SU-DHL-6 (cell line): ENCODE results near the gene SHC3.

ENCODE experiments used
- H2AFZ ChIP-seq: fragments of 200-600 bp; sonication (generic); 2 replicates; pipeline ENCODE4 v1.6.1; 2014; ENCODE audit warnings: low read depth, mild to moderate bottlenecking, moderate library complexity, mixed read lengths, antibody characterized with exemption, low read length; ENCODE audit not compliant: severe bottlenecking
- H3F3A ChIP-seq: fragments of 200-600 bp; shearing (Covaris generic); 2 replicates; pipeline ENCODE4 v1.6.0; 2016; ENCODE audit warnings: antibody characterized with exemption, mild to moderate bottlenecking; ENCODE audit not compliant: insufficient read depth
- H3K27ac ChIP-seq: fragments of 200-600 bp; sonication (generic); 2 replicates; pipeline ENCODE4 v1.5.1; 2016; ENCODE audit warnings: low read depth, mild to moderate bottlenecking, low read length, moderate library complexity, mixed read lengths
- H3K27me3 ChIP-seq: fragments of 200-600 bp; sonication (generic), shearing (Covaris generic); 2 replicates; pipeline ENCODE4 v1.6.0; 2014; ENCODE audit warnings: mild to moderate bottlenecking, low read length
- H3K36me3 ChIP-seq: fragments of 200-600 bp; sonication (generic); 2 replicates; pipeline ENCODE4 v1.6.1; 2014; ENCODE audit warnings: mild to moderate bottlenecking, low read length, mixed read lengths
- H3K4me2 ChIP-seq: fragments of 300-600, 200-600 bp; shearing (Covaris generic), sonication (generic); 2 replicates; pipeline ENCODE4 v1.6.0; 2014; ENCODE audit warnings: low read length, low read depth, mild to moderate bottlenecking; ENCODE audit not compliant: poor library complexity, severe bottlenecking
- H3K4me3 ChIP-seq: fragments of 200-600 bp; sonication (generic); 2 replicates; pipeline ENCODE4 v1.5.1; 2014; ENCODE audit warnings: antibody characterized with exemption, low read length, mild to moderate bottlenecking, mixed read lengths; ENCODE audit not compliant: insufficient read depth, poor library complexity, severe bottlenecking
- H3K79me2 ChIP-seq: fragments of 200-600 bp; sonication (generic); 2 replicates; pipeline ENCODE4 v1.6.1; 2014; ENCODE audit warnings: mild to moderate bottlenecking, low read length, moderate library complexity; ENCODE audit not compliant: insufficient read depth
- H3K9ac ChIP-seq: fragments of 200-600 bp; sonication (generic); 2 replicates; pipeline ENCODE4 v1.7.0; 2014; ENCODE audit warnings: mild to moderate bottlenecking, low read length
- H3K9me2 ChIP-seq: fragments of 200-600 bp; sonication (generic); replicated peaks from 2 replicates; pipeline ENCODE4 v1.6.1; 2014; ENCODE audit warnings: low read length; ENCODE audit not compliant: insufficient read depth
- H3K9me3 ChIP-seq: fragments of 200-600 bp; sonication (generic); 2 replicates; pipeline ENCODE4 v1.6.1; 2014; ENCODE audit warnings: low read length, mixed read lengths; ENCODE audit not compliant: insufficient read depth
- H4K20me1 ChIP-seq: fragments of 200-600 bp; sonication (generic); 2 replicates; pipeline ENCODE4 v1.6.1; 2014; ENCODE audit warnings: low read depth, mild to moderate bottlenecking, antibody characterized with exemption, low read length, moderate library complexity, mixed read lengths
- EZH2phosphoT487 ChIP-seq: fragments of 200-600 bp; sonication (generic), shearing (Covaris generic); conservative IDR thresholded peaks from 2 replicates; pipeline ENCODE4 v1.6.1; 2018; ENCODE audit warnings: mild to moderate bottlenecking, antibody characterized with exemption, low read length, moderate library complexity, mixed read lengths
- TF ChIP-seq, protein P1 (sequence below): fragments of 200-600 bp; sonication (generic); IDR thresholded peaks from one replicate; pipeline ENCODE4 v1.5.1; 2017; ENCODE audit warnings: antibody characterized with exemption, mild to moderate bottlenecking, low read length, moderate library complexity; ENCODE audit not compliant: insufficient read depth, poor library complexity, severe bottlenecking

SHC3 gene

DNA sequence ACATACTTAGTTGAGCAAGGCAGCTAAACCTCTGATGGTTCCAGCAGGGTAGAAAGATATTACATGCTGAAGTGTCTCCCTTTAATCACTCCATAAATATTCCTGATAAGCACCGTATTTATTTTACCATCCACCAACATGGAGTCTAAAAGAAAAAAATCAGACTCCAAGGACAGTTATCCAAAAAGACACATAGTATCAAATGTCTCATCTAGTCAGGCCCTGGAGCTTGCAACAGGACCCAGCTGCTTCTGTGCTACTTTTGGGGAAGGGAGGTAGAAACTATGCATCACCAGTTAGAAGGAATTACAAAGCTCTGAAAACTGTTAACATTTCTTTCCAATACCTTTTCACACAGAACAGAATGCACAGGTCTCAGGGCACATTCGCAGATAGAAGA is 99.2 kb downstream of the SHC3 start:
- Histone ChIP-seq H2AFZ (no peak overlapping the region), H3K4me2 (no peak overlapping the region), H3K9ac (no peak overlapping the region)

GRCh38 chr9:89078860-89079259 is 99.8 kb downstream of the SHC3 start:
- Histone ChIP-seq H4K20me1 (no peaks in the 10 kb centered on the region), H3K4me3 (no peak overlapping the region), H3K27ac (no peak overlapping the region), H3K9ac (no peak overlapping the region), H3K4me2 (no peak overlapping the region), H3F3A (no peaks in the 10 kb centered on the region), H3K9me3 (0 out of 2 replicates have a peak, but pooled peaks cover 7% of the 10 kb centered on the region), H2AFZ (no peak overlapping the region), H3K79me2 (no peaks in the 10 kb centered on the region), H3K36me3 (no peaks in the 10 kb centered on the region), H3K27me3 (no peaks in the 10 kb centered on the region), H3K9me2 (no peaks in the 10 kb centered on the region)
- no peak for TF ChIP-seq EZH2phosphoT487
- TF ChIP-seq, protein P1, sequence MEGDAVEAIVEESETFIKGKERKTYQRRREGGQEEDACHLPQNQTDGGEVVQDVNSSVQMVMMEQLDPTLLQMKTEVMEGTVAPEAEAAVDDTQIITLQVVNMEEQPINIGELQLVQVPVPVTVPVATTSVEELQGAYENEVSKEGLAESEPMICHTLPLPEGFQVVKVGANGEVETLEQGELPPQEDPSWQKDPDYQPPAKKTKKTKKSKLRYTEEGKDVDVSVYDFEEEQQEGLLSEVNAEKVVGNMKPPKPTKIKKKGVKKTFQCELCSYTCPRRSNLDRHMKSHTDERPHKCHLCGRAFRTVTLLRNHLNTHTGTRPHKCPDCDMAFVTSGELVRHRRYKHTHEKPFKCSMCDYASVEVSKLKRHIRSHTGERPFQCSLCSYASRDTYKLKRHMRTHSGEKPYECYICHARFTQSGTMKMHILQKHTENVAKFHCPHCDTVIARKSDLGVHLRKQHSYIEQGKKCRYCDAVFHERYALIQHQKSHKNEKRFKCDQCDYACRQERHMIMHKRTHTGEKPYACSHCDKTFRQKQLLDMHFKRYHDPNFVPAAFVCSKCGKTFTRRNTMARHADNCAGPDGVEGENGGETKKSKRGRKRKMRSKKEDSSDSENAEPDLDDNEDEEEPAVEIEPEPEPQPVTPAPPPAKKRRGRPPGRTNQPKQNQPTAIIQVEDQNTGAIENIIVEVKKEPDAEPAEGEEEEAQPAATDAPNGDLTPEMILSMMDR = no peak

More for the DNA sequence above, 99.2 kb downstream of the SHC3 start:
- no peak for TF ChIP-seq EZH2phosphoT487
- TF ChIP-seq, protein P1 = no peak
- Histone ChIP-seq H4K20me1 (no peaks in the 10 kb centered on the region), H3K9me3 (0 out of 2 replicates have a peak, but pooled peaks cover 7% of the 10 kb centered on the region), H3F3A (no peaks in the 10 kb centered on the region), H3K79me2 (no peaks in the 10 kb centered on the region), H3K36me3 (no peaks in the 10 kb centered on the region), H3K27me3 (no peaks in the 10 kb centered on the region), H3K4me3 (no peak overlapping the region), H3K27ac (no peak overlapping the region), H3K9me2 (no peaks in the 10 kb centered on the region)

DNA sequence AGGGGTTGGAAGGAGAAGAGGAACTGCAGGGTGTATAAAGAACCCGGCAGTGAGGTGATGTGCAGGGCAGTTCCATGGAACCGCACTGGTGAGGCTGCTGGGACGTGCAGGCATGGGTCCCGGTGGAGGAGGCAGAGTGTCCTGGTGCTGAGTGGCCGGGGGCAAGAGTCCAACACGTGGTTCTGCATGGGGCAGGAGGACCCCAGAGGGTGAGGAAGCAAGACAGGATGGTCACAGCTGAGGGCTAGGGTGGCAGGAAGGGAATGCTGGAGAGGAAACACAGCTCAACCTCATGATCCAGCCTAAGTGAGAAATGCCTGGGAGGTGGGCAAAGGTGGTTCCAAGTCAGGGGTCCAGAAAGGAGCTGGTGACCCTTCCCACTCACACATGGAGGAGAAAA is 100.2 kb downstream of the SHC3 start:
- TF ChIP-seq, protein P1 = no peak
- TF ChIP-seq EZH2phosphoT487 = no peak
- Histone ChIP-seq H3K36me3 (no peaks in the 10 kb centered on the region), H3K4me2 (no peak overlapping the region), H3K79me2 (no peaks in the 10 kb centered on the region), H3K27ac (no peak overlapping the region), H3K9ac (no peak overlapping the region), H3F3A (no peaks in the 10 kb centered on the region), H3K9me3 (0 out of 2 replicates have a peak, but pooled peaks cover 5% of the 10 kb centered on the region), H3K4me3 (no peak overlapping the region), H3K27me3 (no peaks in the 10 kb centered on the region), H3K9me2 (no peaks in the 10 kb centered on the region), H4K20me1 (no peaks in the 10 kb centered on the region), H2AFZ (no peak overlapping the region)

DNA sequence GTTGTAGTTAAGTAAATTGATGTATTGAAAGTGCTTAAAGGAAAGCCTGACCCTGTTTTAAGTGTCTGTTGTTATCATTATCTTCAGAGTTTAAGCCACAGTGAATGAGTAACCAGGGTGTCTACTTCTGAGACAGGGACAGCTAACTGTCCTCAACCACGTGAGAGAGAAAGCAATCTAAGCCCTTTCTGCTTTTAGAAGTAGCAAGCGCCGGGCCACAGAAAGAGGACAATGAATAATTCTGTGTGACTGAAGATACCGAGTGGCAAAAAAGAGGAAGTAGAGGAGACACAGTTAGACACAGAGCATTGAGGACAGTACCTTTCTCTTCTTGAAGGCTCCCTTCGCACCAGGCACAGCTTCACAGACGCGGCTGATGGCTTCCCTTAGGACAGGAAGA is 101.1 kb downstream of the SHC3 start:
- no peak overlapping the region for H3K4me2 ChIP-seq
- no peaks in the 10 kb centered on the region for H3K27me3 ChIP-seq
- no peaks in the 10 kb centered on the region for H4K20me1 ChIP-seq
- H3K9me2 ChIP-seq = no peaks in the 10 kb centered on the region
- no peaks in the 10 kb centered on the region for H3K9me3 ChIP-seq
- H2AFZ ChIP-seq = no peak overlapping the region
- TF ChIP-seq, protein P1 = no peak
- TF ChIP-seq EZH2phosphoT487 = no peak
- H3K36me3 ChIP-seq = no peaks in the 10 kb centered on the region
- no peak overlapping the region for H3K4me3 ChIP-seq
- H3K27ac ChIP-seq = no peak overlapping the region
- no peak overlapping the region for H3K9ac ChIP-seq
- no peaks in the 10 kb centered on the region for H3F3A ChIP-seq
- no peaks in the 10 kb centered on the region for H3K79me2 ChIP-seq
